NK-92 (cell line): ENCODE data around the gene ITGAX.

Experiments used
- DNase-seq: peaks from one replicate; lab custom pipeline; 2025; ENCODE audit not compliant: unreplicated experiment; lab: John Stamatoyannopoulos, UW

ITGAX gene

GRCh38 chr16:31348579-31348978 lies 6.4 kb upstream of the ITGAX start:
- no peak for DNase-seq

GRCh38 chr16:31350275-31351005 lies 4.5 kb upstream of the ITGAX start:
- DNase-seq = no peak

GRCh38 chr16:31351246-31351941 lies 3.6 kb upstream of the ITGAX start:
- DNase-seq = no peak

- no peak for DNase-seq
These were observed 3.0 kb upstream of the ITGAX start for GRCh38 chr16:31351942-31352325.

- no peak for DNase-seq
These were observed 2.4 kb upstream of the ITGAX start for GRCh38 chr16:31352376-31353115.

GRCh38 chr16:31355431-31356100 lies 590 bp downstream of the ITGAX start:
- DNase-seq = no peak

DNA sequence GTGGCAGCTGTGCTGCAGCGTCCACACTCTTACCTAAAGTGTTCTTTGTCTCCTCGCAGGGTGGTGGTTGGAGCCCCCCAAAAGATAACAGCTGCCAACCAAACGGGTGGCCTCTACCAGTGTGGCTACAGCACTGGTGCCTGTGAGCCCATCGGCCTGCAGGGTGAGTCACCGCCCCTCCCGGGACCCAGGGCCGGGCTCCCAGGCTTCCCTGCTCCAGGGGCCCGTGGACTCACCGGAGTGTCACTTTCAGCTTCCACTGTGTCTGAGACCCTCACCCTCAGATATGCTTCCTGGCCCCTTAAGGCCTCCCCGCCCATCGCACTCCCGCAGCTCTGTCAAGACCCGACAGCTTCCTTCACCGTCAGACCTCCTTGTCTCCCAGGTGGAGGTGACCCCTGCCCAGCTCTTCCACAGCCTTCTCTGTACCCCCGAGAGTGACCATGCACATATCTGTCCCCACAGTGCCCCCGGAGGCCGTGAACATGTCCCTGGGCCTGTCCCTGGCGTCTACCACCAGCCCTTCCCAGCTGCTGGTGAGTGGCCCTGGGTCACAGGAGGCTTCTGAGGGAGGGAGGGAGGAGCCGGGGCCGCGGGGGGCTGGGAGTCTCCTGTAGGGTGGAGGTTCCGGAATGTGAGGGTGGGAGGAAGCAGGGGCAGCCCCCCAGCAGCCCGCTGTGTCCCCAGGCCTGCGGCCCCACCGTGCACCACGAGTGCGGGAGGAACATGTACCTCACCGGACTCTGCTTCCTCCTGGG lies 1.8 kb downstream of the ITGAX start:
- DNase-seq = no peak

DNA sequence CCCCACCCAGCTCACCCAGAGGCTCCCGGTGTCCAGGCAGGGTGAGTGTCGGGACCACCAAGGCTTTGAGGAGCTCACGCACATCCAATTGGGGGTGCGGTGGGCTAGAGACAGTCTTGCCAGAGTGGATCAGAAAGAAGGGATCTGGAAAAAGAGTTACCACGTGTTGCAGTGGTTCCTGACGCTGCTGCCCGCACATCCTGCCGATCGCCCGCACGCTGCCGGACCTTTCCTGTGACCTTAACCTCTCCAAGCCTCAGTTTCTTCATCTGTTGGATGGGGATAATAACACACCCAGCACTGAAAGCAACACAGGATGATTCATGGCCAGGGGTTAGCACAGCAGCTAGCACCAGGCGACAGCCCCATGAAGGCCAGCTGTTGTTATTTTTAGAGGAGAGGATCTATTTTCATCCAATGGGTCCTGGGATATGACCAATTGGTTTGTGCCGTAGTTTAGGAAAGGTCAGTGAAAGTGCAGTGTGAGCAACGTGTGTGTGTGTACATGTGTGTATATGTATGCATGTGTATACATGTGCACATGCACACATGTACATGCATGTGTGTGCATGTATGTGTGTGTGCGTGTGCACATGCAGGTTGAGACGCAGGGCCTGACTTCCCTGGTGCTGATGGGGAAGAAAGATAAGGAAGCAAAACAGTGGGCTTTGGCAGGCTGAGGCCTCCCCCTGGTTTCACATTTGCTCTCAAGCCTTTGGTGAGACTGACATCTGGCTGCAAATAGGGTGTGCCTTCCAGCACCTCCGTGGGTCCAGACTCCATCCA lies 2.5 kb downstream of the ITGAX start:
- DNase-seq = no peak

GRCh38 chr16:31360251-31360650 lies 5.3 kb downstream of the ITGAX start:
- DNase-seq = no peak

DNA sequence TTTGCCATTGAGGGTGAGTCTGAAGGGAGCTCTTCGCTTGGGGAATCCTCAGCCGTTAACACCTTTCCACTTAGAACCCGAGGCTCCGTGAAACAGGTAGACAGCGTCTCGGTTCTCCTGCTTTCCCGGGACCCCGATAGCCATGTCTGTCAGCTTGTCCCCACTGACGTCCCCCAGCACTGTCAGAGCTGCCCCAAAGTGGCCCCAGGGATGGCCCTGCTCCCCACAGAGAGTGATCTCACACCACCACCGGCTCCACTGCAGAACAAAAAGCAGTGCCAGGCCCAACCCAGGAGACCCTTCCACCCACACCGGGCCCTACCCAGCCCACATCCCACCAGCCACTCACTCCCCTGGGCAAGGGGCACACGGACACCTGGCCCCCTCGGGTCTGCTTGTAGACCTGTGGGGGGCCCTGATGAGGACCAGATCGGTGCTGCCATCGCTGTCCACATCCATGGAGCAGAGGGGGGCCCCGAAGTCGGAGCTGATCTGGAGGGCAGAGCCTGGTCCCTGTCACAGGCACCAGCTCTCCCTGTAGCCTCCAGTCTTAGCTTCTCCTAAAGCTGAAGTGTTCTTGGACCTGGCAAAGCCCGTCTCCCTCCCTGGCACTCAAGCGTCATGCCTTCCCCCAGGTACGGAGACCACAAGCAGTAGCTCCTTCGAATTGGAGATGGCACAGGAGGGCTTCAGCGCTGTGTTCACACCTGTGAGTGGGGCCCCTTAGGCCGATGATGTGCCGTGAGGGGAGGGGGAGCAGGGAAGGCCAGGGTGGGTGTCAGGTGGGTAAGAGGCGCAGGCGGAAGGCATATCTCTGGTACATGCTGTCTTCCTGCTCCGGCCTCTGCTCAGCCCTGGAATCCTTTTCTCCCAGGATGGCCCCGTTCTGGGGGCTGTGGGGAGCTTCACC lies 6.5 kb downstream of the ITGAX start:
- no peak for DNase-seq

DNA sequence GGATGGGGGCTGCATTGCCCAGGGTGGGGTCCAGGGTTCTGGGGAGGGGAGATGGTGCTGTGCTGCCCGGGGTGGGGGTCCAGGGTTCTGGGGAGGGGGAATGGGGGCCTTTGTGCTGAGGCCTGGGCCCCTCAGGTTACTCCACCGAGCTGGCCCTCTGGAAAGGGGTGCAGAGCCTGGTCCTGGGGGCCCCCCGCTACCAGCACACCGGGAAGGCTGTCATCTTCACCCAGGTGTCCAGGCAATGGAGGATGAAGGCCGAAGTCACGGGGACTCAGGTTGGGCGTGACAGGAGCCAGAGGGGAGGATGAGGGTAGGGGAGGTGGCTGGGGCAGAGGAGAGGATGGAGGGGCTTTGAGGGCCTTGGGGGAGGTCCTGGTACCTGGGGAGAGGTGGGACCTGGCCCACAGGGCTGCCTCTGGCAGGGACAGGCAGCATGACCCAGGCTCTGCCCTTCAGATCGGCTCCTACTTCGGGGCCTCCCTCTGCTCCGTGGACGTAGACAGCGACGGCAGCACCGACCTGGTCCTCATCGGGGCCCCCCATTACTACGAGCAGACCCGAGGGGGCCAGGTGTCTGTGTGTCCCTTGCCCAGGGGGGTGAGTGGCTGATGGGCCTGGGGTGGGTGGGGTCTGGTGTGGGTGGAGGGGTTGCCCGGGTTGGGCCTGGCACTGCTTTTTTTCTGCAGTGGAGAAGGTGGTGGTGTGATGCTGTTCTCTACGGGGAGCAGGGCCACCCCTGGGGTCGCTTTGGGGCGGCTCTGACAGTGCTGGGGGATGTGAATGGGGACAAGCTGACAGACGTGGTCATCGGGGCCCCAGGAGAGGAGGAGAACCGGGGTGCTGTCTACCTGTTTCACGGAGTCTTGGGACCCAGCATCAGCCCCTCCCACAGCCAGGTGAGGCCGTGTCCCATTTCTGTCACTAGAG lies 7.8 kb downstream of the ITGAX start:
- no peak for DNase-seq

- no peak for DNase-seq
These were observed 8.7 kb downstream of the ITGAX start for GRCh38 chr16:31363721-31364120.

- DNase-seq = no peak
These were observed 9.4 kb downstream of the ITGAX start for GRCh38 chr16:31364421-31364820.

DNA sequence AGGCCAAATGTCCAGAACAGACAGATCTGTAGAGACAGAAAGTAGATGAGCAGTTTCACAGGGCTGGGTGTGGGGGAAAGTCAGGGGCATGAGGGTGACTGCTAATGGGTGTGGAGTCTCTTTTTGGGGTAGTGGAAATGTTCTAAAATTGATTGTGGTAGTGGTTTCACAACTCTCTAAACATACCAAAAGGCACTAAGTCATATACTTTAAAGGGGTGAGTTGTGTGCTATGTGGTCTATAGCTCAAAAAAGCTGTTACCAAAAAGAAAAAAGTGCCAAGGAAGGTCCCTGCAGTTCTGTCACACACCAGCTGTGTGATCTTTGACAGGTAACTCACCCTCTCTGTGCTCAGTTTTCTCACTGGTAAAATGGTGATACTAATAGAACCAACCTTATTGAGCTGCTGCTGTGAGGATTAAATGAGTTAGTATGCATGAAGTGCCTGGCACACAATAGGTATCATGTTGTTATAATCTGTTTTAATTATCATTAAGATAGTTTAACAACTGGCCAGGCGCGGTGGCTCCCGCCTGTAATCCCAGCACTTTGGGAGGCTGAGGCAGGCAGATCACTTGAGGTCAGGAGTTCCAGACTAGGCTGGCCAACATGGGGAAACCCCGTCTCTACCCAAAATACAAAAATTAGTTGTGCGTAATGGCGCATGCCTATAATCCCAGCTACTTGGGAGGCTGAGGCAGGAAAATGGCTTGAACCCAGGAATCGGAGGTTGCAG lies 10.3 kb downstream of the ITGAX start:
- no peak for DNase-seq

GRCh38 chr16:31367853-31368252 lies 12.9 kb downstream of the ITGAX start:
- no peak for DNase-seq

DNA sequence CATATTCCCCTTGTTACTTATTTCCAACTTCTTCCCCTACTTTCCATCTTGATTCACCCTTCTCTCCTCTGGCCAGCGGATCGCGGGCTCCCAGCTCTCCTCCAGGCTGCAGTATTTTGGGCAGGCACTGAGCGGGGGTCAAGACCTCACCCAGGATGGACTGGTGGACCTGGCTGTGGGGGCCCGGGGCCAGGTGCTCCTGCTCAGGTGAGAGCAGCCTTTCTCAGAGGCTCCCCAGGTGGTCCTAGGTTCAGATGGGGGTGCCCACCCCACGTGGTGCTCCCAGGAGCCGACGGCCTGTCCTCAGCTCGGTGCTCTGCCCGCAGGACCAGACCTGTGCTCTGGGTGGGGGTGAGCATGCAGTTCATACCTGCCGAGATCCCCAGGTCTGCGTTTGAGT lies 16.0 kb downstream of the ITGAX start:
- no peak for DNase-seq
